TTC549 (cell line): Measurements from ENCODE around the gene ATXN2.

Source experiments
- FAIRE-seq: peaks from 2 replicates; lab custom pipeline; 2012; peaks lifted over from hg19 to GRCh38; lab: Jason Lieb, UNC

ATXN2 gene

DNA sequence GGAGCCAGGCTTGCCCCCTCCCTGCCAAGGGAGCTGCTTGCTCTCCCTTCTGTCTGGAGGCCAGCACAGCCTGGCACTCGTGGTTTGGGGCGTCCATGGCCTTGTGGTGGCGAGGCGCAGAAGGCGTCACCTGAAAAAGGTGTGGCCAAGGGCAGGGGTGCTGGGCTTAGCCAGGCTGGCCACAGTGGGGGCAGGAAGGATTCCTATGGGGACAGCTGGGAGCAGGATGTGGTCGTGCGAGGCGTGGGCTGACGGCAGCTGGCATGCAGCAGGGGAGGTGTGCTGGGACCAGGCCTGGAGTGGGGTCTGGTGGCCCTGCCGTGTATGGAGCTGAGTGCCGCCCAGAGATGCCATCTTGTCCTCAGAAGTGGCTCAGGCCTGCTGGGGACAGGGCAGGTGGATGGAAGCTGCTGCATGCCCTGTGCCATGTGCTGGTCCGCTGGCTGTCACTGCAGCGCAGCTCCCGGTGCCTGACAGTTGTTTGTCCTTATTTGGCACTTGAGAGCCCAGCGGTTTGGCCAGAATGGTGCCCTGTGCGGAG lies 163.4 kb downstream of the ATXN2 start:
- no peak for FAIRE-seq

DNA sequence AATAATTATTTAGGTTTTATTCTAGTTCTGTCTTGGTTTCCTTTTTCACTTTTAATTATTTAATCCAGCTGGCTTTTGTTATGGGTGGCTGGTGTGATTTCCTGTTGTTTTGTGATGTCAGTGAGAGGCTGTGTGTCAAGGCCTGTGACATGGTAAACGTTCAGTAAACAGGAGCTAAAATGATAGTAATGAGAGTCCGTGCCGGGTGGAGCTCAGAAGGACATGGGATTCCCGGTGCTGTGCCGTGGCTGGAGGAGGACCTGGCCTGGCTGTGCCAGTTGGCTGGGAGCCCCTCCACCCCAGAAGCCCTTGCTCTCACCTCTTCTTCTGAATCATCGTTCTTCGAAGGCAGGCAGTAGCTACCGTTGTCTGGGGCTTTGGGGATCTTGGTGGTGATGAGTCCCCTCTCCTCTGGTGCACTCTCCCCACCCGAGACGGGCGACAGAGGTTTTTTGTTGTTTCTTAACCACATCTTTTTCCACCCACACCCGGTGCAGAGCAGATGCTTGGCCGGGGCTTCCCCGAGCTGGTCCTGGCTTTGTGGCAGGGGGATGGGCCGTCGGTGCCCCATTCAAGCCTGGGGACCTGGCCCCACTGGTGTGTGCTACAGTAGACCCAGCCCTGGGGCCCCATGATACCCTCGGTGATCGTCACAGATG lies 164.3 kb downstream of the ATXN2 start:
- FAIRE-seq, result no peak

DNA sequence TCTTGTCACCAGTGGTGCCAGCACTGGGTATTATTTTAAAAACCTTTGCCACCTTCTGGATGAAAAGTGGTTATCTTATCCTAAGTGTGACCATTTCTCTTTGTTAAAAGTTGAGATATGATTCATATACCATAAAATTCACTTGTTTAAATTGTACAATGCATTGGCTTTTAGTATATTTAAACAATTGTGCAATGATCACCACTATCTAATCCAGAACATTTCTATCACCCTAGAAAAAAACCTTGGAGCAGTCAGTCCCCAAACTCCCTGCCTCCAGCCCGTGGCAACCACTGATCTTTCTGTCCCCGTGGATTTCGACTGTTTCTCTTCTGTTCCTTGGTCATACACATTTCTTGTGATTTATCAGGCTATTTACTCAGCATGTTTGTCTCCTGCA lies 165.1 kb downstream of the ATXN2 start:
- FAIRE-seq, result no peak

DNA sequence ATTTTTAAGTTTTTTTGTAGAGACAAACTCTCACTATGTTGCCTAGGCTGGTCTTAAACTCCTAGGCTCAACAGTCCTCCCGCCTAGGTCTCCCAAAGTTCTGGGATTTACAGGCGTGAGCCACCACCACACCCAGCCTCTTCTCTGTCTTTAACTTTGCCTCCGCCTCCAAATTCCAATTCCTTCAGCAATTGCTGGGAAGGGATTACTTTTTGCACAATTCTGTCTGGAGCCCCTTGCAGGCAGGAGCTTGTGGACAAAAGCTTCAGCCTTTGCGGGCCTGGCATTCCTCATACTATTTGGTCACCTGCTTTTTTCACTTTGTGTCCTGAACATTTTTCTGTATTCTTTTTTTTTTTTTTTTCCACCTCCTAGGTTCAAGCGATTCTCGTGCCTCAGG lies 167.3 kb downstream of the ATXN2 start:
- FAIRE-seq, result no peak

DNA sequence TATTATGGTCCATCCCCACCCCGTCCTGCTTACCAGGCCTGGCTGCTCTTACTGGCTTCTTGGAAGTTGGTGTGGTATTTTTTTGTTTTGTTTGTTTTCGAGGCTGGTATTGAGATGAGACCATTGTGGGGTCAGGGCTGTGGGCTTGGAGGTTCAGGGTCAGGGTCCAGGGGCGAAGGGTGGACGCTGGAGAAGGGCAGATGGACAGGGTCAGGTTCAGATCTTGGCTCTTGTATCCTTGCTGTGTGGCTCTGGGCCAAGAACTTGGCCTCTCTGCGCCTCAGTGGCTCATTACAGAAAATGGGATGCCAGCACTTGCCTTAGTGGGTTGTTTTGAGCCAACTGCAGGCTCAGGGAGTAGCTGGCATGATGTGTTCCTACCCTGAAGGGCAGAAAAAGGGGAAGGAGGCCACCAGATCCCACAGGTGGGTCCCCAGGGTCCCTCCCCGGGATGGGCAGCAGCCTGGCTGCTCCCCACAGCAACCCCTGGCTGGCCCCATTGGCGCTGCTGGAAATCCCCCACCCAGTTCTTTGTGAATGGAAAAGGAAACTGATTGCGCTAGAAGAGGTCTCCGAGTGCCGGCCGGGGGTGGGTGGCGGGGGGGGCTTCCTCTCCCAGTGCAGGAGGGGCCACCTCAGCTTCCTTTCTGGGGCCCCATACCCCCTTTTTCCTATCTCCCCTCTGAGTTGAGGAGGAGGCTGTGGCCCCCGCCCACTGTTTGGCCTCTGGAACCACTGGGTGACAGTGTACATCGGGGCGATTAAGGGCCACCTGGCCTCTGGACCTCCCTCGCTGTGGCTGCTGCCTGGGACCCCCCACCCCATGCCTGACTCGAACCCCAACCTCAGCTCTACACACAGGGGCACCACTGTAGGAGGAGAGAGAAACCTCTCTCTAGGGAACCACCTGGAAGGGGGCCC lies 168.4 kb downstream of the ATXN2 start:
- FAIRE-seq, result no peak

DNA sequence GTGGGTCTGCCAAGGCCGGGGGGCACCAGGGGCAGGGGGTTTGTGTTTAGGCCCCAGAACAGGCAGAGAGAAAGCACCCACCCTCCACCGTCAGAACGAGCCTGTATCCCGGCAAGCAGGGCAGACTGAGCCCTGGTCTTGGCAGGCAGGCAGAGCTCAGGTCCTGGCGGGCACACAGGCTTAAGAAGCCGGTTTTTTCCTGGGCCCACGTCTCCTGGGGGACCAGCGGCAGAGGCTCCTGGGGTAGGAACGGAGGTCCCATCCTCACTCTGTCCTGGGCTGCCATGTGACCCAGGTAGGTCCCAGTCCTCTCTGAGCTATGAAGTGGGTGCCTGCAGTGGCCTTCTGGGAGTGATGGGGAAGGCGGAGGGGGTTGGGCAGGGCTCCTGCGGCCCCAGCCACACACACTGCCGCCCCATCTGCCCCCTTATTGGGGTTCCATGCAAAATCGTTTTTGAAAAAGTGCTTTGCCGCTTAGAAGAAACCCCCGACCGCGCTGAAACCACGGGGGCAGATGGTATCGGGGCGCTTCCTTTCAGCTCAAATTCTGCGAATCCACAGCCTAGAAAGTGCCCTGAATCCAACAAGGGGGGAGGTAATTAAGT lies 169.2 kb downstream of the ATXN2 start:
- no peak for FAIRE-seq

DNA sequence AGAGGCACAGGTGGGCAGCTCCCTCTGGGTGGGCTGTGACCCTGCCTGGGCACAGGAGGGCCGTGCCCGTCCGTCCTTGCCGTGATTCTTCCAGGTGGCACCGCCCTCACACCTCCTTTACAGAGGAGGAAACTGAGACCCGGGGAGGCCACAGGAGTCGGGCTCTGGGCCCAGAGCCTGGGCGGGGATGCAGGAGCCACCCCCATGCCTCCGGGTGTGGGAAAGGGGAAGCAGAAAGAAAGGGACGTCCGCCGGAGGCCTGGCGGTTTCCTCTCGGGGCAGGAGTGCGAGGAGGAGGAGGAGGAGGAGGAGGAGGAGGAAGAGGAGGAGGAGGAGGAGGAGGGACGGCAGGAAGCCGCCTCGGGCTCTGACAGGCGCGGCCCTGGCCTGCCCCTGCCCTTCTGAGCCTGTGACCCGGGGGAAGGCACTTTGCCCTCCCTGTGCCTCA lies 170.4 kb downstream of the ATXN2 start:
- FAIRE-seq, result no peak

DNA sequence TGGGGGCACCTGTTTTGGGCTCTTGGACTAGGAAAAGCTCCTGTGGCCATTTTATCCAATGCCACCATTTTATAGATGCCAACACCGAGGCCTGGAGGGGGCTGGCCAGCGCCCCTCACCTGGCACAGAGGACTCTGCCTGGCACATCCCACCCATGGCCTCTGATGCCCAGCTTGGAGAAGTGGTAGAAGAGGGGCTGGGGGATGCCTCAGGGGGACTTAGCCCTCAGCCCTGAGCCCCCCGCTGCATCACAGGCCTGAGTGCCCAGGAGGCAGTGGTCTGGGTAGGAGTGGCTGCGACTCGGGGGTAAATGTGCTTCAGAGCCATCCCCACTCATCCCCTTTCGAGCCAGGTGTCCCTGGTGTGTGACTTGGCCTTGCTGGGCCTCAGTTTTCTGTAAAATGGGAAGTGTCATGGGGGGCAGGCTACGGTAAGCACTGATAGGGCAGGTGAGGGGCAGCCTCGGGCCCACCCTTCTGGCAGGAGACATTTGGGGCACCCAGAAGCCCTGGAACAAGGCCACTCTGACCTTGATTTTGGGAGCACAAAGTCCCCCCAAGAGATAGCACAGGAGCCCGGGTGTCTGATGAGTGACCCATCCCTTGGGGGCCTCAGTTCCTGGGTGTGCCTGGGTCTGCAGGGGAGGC lies 170.9 kb downstream of the ATXN2 start:
- FAIRE-seq, result no peak

DNA sequence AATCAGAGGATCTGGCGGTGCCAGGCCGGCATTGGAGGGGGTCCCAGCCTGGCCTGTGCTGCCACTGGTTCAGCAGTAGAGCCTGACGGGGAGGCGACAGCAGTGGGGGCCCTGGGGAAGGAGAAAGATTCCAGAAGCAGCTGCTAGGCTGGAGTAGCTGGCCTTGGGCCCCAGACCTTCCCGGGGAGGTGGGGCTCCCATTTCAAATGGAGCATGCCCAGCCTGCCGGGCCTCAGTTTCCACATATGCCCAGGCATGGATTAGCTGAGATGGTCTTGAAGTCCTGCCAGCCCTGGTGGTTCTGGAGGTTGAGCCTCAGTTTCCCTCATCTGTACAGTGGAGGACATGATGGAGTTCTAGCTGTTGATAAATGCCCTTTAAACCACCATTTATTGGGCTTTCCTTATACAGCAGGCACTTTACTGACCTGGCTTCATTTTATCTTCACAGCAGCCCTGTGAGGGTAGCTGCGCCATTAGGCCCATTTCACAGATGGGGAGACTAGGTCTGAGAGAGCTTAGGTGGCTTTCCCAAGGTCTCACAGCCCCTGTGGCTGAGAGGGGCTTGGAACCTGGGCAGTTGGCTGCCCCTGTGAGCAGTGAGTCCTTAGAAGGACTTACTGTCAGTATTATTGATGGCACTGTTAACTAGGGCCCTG lies 171.6 kb downstream of the ATXN2 start:
- FAIRE-seq, result no peak

DNA sequence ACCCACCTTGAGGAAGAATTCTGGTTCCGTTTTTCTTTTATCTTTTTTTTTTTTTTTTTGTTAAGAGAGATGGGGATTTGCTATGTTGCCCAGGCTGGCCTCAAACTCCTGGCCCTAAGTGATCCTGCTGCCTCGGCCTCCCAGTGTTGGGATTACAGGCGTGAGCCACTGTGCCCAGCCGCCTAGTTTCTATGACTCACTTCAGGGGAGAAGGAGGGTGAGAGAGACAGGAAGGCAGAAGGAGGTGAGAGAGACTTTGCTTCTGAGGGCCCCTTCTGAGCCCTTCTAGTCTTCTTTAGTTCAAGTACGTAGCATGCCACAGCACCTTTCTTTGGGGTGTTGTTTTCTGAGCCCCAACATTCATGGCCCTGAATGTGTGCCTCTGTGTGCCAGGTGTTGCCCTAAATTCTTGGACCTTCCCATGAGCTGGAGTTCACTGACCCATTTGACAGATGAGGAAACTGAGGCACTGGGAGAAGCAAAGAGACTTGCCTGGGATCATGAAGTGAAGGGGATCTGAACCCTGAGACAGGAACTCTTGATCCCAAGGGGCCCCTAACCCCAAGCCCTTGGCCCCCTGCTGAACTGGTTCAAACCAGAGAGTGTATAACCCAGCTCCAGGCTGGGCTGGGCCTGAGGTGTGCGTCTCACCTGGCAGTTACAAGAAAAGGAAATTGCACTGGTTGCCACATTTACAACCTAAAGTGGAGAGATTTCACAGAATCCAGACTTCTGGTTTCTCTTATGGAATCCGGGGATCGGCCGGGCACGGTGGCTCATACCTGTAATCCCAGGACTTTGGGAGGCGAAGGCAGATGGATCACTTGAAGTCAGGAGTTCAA lies 172.6 kb downstream of the ATXN2 start:
- FAIRE-seq, result no peak

DNA sequence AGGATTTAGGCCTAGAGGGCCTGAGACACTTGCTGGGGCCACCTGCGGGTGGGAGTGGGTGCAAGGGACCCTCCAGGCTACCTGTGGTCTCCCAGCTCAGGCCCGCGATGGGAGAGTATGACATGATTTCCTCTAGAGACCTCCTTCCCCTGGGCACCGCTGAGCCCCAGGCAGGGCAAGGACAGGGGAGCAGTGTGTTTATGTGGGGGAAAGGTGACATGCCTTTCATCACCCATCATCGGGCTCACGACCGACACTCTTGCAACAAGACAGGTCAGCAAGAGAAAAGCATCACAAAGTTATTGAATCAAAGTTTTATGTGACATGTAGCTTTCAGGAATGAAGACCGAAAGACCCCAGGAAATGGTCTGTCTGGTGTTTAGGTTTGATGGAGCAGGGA lies 173.5 kb downstream of the ATXN2 start:
- FAIRE-seq, result no peak

DNA sequence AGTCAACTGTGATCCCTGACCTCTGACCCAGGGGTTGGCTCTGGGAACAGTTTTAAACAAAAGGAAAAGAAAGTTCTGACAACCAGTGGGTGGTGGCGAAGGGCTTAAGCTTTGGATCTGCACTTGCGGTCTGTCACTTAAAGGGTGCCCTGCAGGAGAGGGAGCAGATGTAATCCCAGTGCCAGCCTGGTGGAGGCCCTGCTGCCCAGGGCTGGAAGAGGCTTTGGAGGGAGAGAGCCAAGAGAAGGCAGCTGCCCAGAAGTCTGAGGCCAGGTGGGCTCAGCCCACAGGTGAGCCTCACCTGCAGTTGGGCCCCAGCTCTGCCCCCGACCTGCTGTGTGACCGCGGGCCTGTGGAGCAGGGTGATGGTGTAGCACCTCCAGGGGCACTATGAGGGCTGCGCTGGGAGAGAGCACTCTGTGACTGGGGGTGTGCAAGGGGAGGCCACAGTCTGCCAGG lies 174.3 kb downstream of the ATXN2 start:
- FAIRE-seq, result no peak

DNA sequence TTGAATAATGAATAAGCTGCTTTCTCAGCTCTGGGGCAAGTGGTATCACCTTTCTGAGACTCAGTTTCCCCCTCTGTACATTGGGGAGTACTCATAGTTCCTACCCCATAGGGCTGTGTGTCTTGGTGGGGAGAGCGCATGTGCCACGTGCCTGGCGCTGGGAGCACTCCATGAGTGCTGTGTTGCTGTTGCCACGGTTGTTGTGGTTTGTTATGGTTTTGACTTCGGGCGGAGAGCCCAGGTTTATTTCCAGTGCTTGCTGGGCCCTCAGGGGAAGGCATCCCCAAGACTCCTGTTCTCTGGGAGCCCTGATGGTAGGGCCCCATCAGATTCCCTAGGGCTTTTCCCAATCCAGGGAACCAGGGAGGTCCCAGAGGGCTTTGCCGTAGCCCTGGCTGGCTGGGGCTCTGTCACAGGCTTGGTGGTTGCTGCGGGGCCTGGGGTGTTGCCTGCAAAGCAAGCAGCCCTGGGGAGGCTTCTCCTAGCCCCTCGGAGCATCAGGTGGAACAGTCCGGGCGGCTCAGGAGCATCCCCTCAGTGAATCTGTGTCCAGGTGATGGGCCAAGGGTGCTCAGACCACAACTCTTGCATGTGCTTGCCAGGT lies 174.8 kb downstream of the ATXN2 start:
- no peak for FAIRE-seq

DNA sequence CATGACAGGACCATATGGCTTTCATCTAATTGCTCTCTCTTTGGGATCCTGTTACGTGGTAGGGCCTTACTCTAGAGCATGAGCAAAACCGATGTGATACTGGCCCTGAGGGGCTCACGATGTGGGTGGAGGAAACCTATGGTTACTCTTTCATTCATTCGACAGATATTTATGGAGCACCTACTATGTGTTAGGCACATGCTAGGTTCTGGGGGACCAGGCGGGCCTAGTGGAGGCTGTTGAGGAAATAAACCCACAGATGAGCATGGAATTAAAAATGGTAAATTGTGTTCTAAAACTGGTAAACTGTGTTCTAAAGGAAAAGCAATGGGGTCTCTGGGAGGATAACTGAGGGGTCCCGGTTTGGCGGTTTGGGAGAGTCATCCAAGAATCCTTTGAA lies 178.6 kb downstream of the ATXN2 start:
- FAIRE-seq, result no peak

DNA sequence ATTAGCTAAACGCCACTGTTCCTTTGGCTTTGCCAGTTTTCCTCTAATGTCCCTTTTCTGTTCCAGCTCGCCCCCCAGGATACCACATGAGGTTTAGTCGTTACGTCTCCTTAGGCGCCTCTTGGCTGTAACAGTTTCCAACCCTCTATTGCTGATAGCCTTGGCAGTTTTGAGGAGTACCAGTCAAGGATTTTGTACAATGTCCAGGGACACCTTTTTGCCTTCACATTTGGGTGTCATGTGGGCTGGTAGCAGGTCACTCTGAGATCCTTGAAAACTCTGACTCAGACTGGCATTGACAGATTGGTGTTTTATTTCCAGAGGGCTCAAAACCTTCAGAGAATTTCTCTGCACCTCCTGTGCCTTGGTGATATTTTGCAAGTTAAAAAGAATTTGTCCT lies 179.3 kb downstream of the ATXN2 start:
- FAIRE-seq, result no peak

DNA sequence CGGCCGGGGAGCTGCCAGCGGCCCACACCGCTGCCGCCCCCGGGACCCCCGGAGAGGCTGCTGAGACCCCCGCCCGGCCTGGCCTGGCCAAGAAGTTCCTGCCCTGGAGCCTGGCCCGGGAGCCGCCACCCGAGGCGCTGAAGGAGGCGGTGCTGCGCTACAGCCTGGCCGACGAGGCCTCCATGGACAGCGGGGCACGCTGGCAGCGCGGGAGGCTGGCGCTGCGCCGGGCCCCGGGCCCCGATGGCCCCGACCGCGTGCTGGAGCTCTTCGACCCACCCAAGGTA lies 180.6 kb downstream of the ATXN2 start:
- FAIRE-seq, result no peak

DNA sequence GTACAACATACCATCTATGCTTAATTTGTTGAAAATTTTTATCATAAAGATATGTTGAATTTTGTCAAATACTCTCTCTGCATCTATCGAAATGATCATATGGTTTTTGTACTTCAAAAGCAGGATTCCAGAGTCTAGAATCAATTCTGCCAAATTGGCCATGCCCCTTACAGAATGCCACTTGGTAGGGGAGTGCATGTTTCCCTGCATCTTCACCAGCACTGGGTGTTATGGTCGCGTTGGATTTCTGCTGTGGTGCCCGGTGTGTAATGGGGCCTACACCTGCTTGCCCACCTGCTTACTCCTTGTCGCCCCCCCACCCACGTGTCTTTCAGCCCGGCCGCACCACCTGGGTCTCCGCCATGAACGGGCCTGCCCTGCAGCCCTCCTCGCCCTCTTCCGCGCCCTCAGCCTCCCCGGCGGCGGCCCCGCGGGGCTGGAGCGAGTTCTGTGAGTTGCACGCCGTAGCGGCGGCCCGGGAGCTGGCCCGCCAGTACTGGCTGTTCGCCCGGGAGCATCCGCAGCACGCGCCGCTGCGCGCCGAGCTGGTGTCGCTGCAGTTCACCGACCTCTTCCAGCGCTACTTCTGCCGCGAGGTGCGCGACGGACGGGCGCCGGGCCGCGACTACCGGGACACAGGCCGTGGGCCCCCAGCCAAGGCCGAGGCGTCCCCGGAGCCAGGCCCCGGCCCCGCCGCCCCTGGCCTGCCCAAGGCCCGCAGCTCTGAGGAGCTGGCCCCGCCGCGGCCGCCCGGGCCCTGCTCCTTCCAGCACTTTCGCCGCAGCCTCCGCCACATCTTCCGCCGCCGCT lies 181.1 kb downstream of the ATXN2 start:
- no peak for FAIRE-seq

DNA sequence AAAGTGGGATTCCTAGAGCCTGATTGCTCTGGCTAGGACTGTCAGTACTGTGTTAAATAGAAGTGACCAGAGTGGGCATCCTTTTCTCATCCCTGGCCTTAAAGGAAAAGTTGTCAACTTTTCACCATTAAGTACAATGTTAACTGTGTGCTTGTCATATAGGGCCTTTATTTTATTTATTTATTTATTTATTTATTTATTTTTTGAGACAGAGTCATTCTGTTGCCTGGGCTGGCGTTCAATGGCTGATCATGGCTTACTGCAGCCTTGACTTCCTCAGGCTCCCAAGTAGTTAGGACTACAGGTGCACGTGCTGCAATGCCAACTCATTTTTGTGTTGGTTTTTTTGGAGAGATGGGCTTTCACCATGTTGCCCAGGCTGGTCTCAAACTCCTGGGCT lies 181.8 kb downstream of the ATXN2 start:
- no peak for FAIRE-seq

DNA sequence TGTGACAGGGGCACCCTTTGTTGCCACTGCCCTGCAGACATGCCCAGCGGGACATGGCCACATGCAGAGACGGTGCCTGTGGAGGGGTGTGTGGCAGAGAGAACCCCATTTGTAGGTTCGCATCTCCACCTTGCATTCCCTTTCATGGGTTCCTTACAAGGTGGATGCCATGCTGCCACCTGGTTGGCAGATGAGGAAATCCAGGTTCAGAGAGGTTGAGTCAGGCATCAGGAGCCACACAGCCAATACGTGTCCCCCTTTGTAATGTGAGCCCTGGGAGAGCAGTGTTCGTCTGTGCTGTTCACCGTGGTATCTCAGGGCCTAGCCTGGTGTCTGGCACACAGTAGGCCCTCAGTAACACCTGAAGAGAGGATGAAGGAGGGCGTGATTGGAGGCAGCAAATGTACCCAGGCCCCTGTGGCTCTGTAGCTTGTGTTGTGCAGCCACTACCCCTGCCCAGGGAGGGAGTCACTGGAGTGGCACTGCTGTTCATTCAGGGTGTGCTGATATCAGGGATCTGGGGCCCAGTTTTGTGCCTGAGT lies 184.3 kb downstream of the ATXN2 start:
- no peak for FAIRE-seq
